ENCODE data around the gene CRACR2B. TPM values are rescaled to one million over a fixed set of nuclear protein-coding genes. Genes with fewer than 3 reads are reported as not detected.

The CRACR2B gene
- total RNA-seq, 1 experiment from 2014 or later = 11.8 TPM

DNA sequence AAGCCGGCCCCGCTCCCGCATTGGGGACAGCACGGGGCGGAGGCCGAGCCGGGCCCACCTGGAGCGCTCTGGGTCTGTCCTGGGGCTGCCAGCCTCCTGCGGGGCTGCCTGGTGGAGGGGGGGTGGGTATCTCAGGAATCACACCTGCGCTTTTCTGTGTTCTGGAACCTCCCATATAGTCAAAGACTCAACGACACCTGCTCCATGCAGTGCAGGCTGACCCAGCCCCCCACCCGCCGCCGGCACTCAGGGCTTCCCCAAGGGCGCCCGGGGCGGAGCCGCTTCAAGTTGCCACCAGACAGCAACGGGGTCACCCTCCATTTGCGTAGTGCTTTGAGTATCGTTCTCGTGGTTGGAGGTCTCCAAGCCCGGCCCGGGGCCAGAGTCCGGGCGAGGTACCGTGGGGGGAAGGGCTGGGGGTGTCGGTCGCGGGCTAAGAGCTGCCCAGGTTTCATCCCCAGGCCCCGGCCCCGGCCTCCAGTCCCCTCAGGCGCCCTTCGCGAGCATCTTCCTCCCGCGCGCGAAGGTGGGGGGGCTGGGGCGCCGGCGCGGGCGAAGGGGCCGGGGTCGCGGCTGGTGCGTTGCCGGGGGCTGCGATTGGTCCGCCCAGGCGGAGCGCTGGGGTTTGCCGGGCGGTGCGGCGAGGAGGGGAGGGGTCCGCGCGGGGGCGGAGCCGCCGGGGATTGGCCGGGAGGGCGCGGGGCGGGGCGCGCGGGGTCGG, 21.5 kb downstream of the CRACR2B start (continued):
- TF ChIP-seq ZFX (IDR thresholded peaks at IDR 0.05) = no peak

- no peaks in the 10 kb centered on the region for H3K9me3 ChIP-seq (ENCODE audit: control insufficient read depth in 1 of 2, insufficient read depth in 1 of 2, low read depth in 1 of 2, low read length in 2 of 2)
- DNase-seq (ENCODE audit: low read depth, low spot score) (no peak), ATAC-seq (no peak)
- H3K36me3 ChIP-seq (ENCODE audit: control insufficient read depth in 1 of 2, insufficient read depth in 2 of 2, low read length in 2 of 2) = no peaks in the 10 kb centered on the region; a peak in 1 of 4 replicates
- H3K9ac ChIP-seq (ENCODE audit: low read length) = no peak overlapping the region
- ChIA-PET CTCF (interaction anchor here (1.9 kb wide), 1 partner anchor 10 kb away, joined by 4 read pairs; no protein-coding TSS in a partner anchor), RAD21 (ENCODE audit: low non-redundant PET in 1 of 2, low total read pairs in 2 of 2, uncharacterized antibody in 2 of 2, unreplicated experiment in 2 of 2) (no interaction called here), POLR2A (no interaction called here)
- H3K27ac ChIP-seq (ENCODE audit: low read depth, low read length) = no peak overlapping the region
- intact Hi-C loops (cut with micrococcal nuclease) = no loop called here
- no peaks in the 10 kb centered on the region for H3K9me2 ChIP-seq (ENCODE audit: insufficient read depth)
- no peak overlapping the region for H3K4me2 ChIP-seq (ENCODE audit: low read length)
- H3K79me2 ChIP-seq (ENCODE audit: insufficient read depth, low read length) = peaks cover 3% of the 10 kb centered on the region; the same call in 1 of the 2 replicates
- no peak overlapping the region for H2AFZ ChIP-seq (ENCODE audit: low read depth, low read length, poor library complexity, severe bottlenecking)
- H3K4me1 ChIP-seq (ENCODE audit: control insufficient read depth in 1 of 2, insufficient read depth in 2 of 2, low read length in 2 of 2) = peaks cover 11 to 22% of the 10 kb centered on the region in 2 experiments; a peak in 3 of 4 replicates
- H3K4me3 ChIP-seq (replicated peaks in 1 of 2; ENCODE audit: low read depth in 1 of 2, low read length in 2 of 2) = no peak overlapping the region
- H4K20me1 ChIP-seq (ENCODE audit: insufficient read depth) = no peaks in the 10 kb centered on the region
- no TSS peak for BruUV-seq (replicated peaks)
- TF ChIP-seq, protein P1, sequence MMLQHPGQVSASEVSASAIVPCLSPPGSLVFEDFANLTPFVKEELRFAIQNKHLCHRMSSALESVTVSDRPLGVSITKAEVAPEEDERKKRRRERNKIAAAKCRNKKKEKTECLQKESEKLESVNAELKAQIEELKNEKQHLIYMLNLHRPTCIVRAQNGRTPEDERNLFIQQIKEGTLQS (IDR thresholded peaks at IDR 0.05) = no peak
- no peak for TF ChIP-seq EGR1 (IDR thresholded peaks at IDR 0.05; ENCODE audit: low read depth)
- TF ChIP-seq SRF (IDR thresholded peaks at IDR 0.05; ENCODE audit: low read depth) = no peak
- TF ChIP-seq TCF7L2 (IDR thresholded peaks at IDR 0.05; ENCODE audit: borderline replicate concordance, extremely low read depth, insufficient read depth, insufficient read length) = no peak
- TF ChIP-seq EZH2phosphoT487 (IDR thresholded peaks at IDR 0.05; ENCODE audit: borderline replicate concordance) = no peak
- TF ChIP-seq CEBPB (IDR thresholded peaks at IDR 0.05; ENCODE audit: low read depth) = no peak
- TF ChIP-seq ZNF274 (IDR thresholded peaks at IDR 0.05; ENCODE audit: low read depth, low read length) = no peak
- no peak for TF ChIP-seq EZH2 (IDR thresholded peaks at IDR 0.05)
- no peak for TF ChIP-seq SP1 (IDR thresholded peaks at IDR 0.05; ENCODE audit: low read depth)
- H3K27me3 ChIP-seq (ENCODE audit: insufficient read depth, low read length) = no peaks in the 10 kb centered on the region
Observed at GRCh38 chr11:849951-850774, 22.4 kb downstream of the CRACR2B start.

All from HCT116 (cell line).